ENCODE results near the gene CDIP1.

CDIP1 gene

GRCh38 chr16:4524571-4524970, 14.0 kb downstream of the CDIP1 start:
- no peak for TF ChIP-seq MYC (IDR thresholded peaks at IDR 0.05; ENCODE audit: low read depth, low read length)
- TF ChIP-seq MAX (IDR thresholded peaks at IDR 0.05; ENCODE audit: low read depth, low read length): no peak
- TF ChIP-seq POLR2A (IDR thresholded peaks at IDR 0.05; ENCODE audit: extremely low read depth, insufficient read length): no peak
- no peak for TF ChIP-seq CTCF (IDR thresholded peaks at IDR 0.05; ENCODE audit: low read depth, low read length)
- DNase-seq (ENCODE audit: low read depth): no peak
- no peak overlapping the region for H3K4me3 ChIP-seq (ENCODE audit: low read depth, low read length)

DNA sequence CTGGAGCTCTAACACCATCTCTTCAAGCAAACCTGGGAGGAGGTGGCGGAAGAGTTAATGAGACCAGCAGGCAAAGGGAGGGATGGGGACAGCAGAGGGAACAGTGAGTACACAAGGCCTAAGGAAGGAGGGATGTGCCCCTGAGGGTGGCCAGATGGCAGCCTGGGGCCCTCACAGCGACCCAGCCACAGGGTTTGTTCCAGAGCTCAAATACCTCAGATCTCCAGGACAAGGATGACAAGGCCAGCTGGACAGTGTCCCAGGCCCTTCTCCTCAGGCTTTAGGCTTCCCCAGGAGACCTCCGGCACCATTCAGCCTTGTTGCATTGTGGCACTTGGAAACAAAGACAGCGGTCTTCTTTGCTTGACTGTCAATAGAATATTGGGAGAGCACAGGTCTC, 14.9 kb downstream of the CDIP1 start:
- H3K4me3 ChIP-seq (ENCODE audit: low read depth, low read length): no peak overlapping the region
- TF ChIP-seq CTCF (IDR thresholded peaks at IDR 0.05; ENCODE audit: low read depth, low read length): no peak
- TF ChIP-seq MYC (IDR thresholded peaks at IDR 0.05; ENCODE audit: low read depth, low read length): no peak
- no peak for TF ChIP-seq MAX (IDR thresholded peaks at IDR 0.05; ENCODE audit: low read depth, low read length)
- TF ChIP-seq POLR2A (IDR thresholded peaks at IDR 0.05; ENCODE audit: extremely low read depth, insufficient read length): no peak
- DNase-seq (ENCODE audit: low read depth): no peak

DNA sequence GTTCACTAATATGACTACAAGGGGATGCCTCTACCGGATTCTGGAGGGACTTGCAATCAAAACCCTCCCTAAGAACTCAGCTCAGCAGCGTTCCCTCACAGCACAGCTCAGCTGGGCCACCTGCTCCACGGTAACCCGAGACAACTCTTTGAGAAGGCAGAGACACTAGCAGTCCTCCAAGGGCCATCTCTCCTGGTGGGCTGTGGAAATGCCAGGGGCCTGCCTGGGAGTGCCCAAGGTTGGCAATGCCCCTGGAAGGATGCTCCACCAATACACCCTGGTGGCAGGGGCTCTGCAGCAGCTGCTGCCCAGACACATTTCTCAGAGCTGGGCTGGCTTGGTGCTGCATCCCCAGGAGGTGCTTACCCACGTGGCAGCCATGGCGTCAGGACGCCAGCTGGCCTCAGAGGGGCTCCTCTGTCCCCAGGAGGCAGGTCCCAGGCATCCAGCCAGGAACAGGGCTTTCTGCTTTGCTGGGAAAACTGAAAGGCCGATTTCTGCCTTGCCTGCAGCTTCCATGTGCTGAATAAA, 16.5 kb downstream of the CDIP1 start:
- no peak for DNase-seq (ENCODE audit: low read depth)
- TF ChIP-seq MYC (IDR thresholded peaks at IDR 0.05; ENCODE audit: low read depth, low read length): no peak
- TF ChIP-seq POLR2A (IDR thresholded peaks at IDR 0.05; ENCODE audit: extremely low read depth, insufficient read length): no peak
- TF ChIP-seq MAX (IDR thresholded peaks at IDR 0.05; ENCODE audit: low read depth, low read length): no peak
- no peak for TF ChIP-seq CTCF (IDR thresholded peaks at IDR 0.05; ENCODE audit: low read depth, low read length)
- H3K4me3 ChIP-seq (ENCODE audit: low read depth, low read length): no peak overlapping the region

- H3K4me3 ChIP-seq (ENCODE audit: low read depth, low read length): no peak overlapping the region
- DNase-seq (ENCODE audit: low read depth): no peak
- TF ChIP-seq CTCF (IDR thresholded peaks at IDR 0.05; ENCODE audit: low read depth, low read length) (no peak), MYC (IDR thresholded peaks at IDR 0.05; ENCODE audit: low read depth, low read length) (no peak), POLR2A (IDR thresholded peaks at IDR 0.05; ENCODE audit: extremely low read depth, insufficient read length) (no peak), MAX (IDR thresholded peaks at IDR 0.05; ENCODE audit: low read depth, low read length) (no peak)
Observed at GRCh38 chr16:4520913-4521312, 17.7 kb downstream of the CDIP1 start.

GRCh38 chr16:4519274-4520058, 19.1 kb downstream of the CDIP1 start:
- DNase-seq (ENCODE audit: low read depth): no peak
- no peak overlapping the region for H3K4me3 ChIP-seq (ENCODE audit: low read depth, low read length)
- TF ChIP-seq MYC (IDR thresholded peaks at IDR 0.05; ENCODE audit: low read depth, low read length) (no peak), CTCF (IDR thresholded peaks at IDR 0.05; ENCODE audit: low read depth, low read length) (no peak), POLR2A (IDR thresholded peaks at IDR 0.05; ENCODE audit: extremely low read depth, insufficient read length) (no peak), MAX (IDR thresholded peaks at IDR 0.05; ENCODE audit: low read depth, low read length) (no peak)

All from NB4 (cell line).